HepG2 (cell line): ENCODE results near the gene MRPL38. TPM values are rescaled to one million over a fixed set of nuclear protein-coding genes. Genes with fewer than 3 reads are reported as not detected.

Experiments used
- ASH2L ChIP-seq: fragments of 300-600, 200-600 bp; sonication (generic); IDR thresholded peaks from 2 replicates; pipeline ENCODE4 v1.7.0; 2017; ENCODE audit warnings: low read depth, mild to moderate bottlenecking, moderate library complexity, mixed read lengths, low read length; ENCODE audit not compliant: insufficient read length
- CENPX ChIP-seq: sonication (generic); formaldehyde crosslinking; IDR thresholded peaks from 2 replicates; pipeline ENCODE4 v1.9.0; 2021; ENCODE audit warnings: mild to moderate bottlenecking, missing genetic modification reagents, moderate library complexity
- HNF4A ChIP-seq: sonication (generic); formaldehyde crosslinking; IDR thresholded peaks from 2 replicates; pipeline ENCODE4 v1.4.0; 2020; ENCODE audit warnings: missing genetic modification reagents
- KLF12 ChIP-seq: sonication (generic); formaldehyde crosslinking; IDR thresholded peaks from 2 replicates; pipeline ENCODE4 v1.4.0; 2020; ENCODE audit warnings: missing genetic modification reagents, borderline replicate concordance
- MIER3 ChIP-seq: IDR thresholded peaks from 2 replicates; pipeline ENCODE4 v1.6.1; 2016; ENCODE audit warnings: missing compliant biosample characterization, borderline replicate concordance
- NCOR1 ChIP-seq: fragments of 200-600 bp; sonication (generic); IDR thresholded peaks from 2 replicates; pipeline ENCODE4 v1.7.0; 2017; ENCODE audit warnings: antibody characterized with exemption, low read length, borderline replicate concordance
- NR2F6 ChIP-seq, 2 experiments: IDR thresholded peaks; 2 replicates each; pipeline ENCODE4 v1.6.1; 2016; ENCODE audit warnings: antibody characterized with exemption in 1 of 2, mild to moderate bottlenecking in 1 of 2
- REXO4 ChIP-seq: sonication (generic); formaldehyde crosslinking; IDR thresholded peaks from 2 replicates; pipeline ENCODE4 v1.8.0; 2022; ENCODE audit warnings: missing genetic modification reagents, mild to moderate bottlenecking, borderline replicate concordance
- SCMH1 ChIP-seq: sonication (generic); formaldehyde crosslinking; IDR thresholded peaks from 2 replicates; pipeline ENCODE4 v1.9.0; 2021; ENCODE audit warnings: missing genetic modification reagents, mild to moderate bottlenecking, borderline replicate concordance
- SKI ChIP-seq: fragments of 450-650 bp; IDR thresholded peaks from one replicate; pipeline ENCODE4 v1.6.1; 2018; ENCODE audit warnings: mild to moderate bottlenecking; ENCODE audit not compliant: partially characterized antibody
- SNAI1 ChIP-seq: sonication (generic); formaldehyde crosslinking; IDR thresholded peaks from 2 replicates; pipeline ENCODE4 v1.5.0; 2020; ENCODE audit warnings: mild to moderate bottlenecking, missing genetic modification reagents, borderline replicate concordance
- YEATS2 ChIP-seq: sonication (generic); formaldehyde crosslinking; IDR thresholded peaks from 2 replicates; pipeline ENCODE4 v1.4.0; 2020; ENCODE audit warnings: missing genetic modification reagents, borderline replicate concordance
- ZFP37 ChIP-seq: sonication (generic); formaldehyde crosslinking; IDR thresholded peaks from 2 replicates; pipeline ENCODE4 v1.4.0; 2020; ENCODE audit warnings: missing genetic modification reagents, borderline replicate concordance
- ZMAT3 ChIP-seq: sonication (generic); formaldehyde crosslinking; conservative IDR thresholded peaks from 2 replicates; pipeline ENCODE4 v1.7.0; 2021; ENCODE audit warnings: missing genetic modification reagents
- ZNF839 ChIP-seq: sonication (generic); formaldehyde crosslinking; IDR thresholded peaks from 2 replicates; pipeline ENCODE4 v1.4.0; 2020; ENCODE audit warnings: missing genetic modification reagents, mild to moderate bottlenecking, borderline replicate concordance
- polyA plus RNA-seq, 8 experiments: library from polyadenylated mRNA; depleted of rRNA in 3 of 8; stranded (reverse) in 7 of 8; unstranded in 1 of 8; fragments of >200 nt; fragmentation: Illumina TruSeq in 4 of 8; extraction: Trizol in 4 of 8; gene quantifications; 2 replicates each; pipeline versions ENCODE4 v1.2.1 to v1.2.3, GENCODE V29; 2011 to 2016; ENCODE audit warnings: low read depth in 4 of 8, missing spikeins in 1 of 8, mixed read lengths in 1 of 8; ENCODE audit not compliant: insufficient read depth in 1 of 8
- total RNA-seq, 5 experiments: library from RNA; depleted of rRNA; stranded (reverse); fragments of >200 nt; fragmentation: Illumina TruSeq; extraction: Trizol; gene quantifications; 2 replicates each; pipeline ENCODE4 v1.2.3, GENCODE V29; 2016; ENCODE audit warnings: low read depth in 1 of 5
- TF ChIP-seq, protein P1 (sequence below): sonication (generic); formaldehyde crosslinking; IDR thresholded peaks from 2 replicates; pipeline ENCODE4 v1.8.0; 2022; ENCODE audit warnings: low read depth, missing genetic modification reagents
- TF ChIP-seq, protein P2 (sequence below): sonication (generic); formaldehyde crosslinking; IDR thresholded peaks from 2 replicates; pipeline ENCODE4 v1.4.0; 2020; ENCODE audit warnings: missing genetic modification reagents
- TF ChIP-seq, protein P3 (sequence below): sonication (generic); formaldehyde crosslinking; IDR thresholded peaks from 2 replicates; pipeline ENCODE4 v1.4.0; 2020; ENCODE audit warnings: missing genetic modification reagents
- TF ChIP-seq, protein P4 (sequence below): IDR thresholded peaks from 2 replicates; pipeline ENCODE4 v1.6.1; 2016; ENCODE audit warnings: low read depth, control low read depth

Gene MRPL38
- total and polyA plus RNA-seq, 2 of the 13 experiments (the other 11 are each of a cell fraction or from before 2014, with no cell fraction given) = 83.7 to 125 TPM

DNA sequence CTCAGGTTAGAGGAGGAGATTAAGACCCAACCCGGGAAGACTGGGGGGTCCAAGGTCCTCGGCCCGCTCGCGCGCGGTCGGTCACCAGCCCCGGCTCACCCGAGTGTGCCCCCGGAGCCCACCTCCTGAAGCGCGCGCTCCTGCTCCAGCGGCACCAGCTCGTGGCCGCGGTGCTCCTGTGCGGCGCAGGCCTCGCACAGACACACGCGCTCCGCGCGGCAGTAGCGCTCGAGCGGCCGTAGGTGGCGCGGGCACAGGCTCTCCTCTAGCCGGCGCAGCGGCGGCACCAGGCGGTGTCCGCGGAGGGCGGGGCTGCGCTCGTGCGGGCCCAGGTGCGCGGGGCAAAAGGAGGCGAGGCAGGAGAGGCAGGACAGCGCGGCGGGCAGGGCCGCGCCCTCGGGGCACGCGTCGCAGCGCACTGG is 26.9 kb downstream of the MRPL38 start (continued):
- TF ChIP-seq, protein P1, sequence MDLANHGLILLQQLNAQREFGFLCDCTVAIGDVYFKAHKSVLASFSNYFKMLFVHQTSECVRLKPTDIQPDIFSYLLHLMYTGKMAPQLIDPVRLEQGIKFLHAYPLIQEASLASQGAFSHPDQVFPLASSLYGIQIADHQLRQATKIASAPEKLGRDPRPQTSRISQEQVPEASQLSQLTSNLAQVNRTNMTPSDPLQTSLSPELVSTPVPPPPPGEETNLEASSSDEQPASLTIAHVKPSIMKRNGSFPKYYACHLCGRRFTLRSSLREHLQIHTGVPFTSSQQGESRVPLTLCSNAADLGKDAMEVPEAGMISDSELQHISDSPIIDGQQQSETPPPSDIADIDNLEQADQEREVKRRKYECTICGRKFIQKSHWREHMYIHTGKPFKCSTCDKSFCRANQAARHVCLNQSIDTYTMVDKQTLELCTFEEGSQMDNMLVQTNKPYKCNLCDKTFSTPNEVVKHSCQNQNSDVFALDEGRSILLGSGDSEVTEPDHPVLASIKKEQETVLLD (CRISPR knock-in tag) = no peak; the same call in 1 of the 2 replicates
- TF ChIP-seq, protein P2, sequence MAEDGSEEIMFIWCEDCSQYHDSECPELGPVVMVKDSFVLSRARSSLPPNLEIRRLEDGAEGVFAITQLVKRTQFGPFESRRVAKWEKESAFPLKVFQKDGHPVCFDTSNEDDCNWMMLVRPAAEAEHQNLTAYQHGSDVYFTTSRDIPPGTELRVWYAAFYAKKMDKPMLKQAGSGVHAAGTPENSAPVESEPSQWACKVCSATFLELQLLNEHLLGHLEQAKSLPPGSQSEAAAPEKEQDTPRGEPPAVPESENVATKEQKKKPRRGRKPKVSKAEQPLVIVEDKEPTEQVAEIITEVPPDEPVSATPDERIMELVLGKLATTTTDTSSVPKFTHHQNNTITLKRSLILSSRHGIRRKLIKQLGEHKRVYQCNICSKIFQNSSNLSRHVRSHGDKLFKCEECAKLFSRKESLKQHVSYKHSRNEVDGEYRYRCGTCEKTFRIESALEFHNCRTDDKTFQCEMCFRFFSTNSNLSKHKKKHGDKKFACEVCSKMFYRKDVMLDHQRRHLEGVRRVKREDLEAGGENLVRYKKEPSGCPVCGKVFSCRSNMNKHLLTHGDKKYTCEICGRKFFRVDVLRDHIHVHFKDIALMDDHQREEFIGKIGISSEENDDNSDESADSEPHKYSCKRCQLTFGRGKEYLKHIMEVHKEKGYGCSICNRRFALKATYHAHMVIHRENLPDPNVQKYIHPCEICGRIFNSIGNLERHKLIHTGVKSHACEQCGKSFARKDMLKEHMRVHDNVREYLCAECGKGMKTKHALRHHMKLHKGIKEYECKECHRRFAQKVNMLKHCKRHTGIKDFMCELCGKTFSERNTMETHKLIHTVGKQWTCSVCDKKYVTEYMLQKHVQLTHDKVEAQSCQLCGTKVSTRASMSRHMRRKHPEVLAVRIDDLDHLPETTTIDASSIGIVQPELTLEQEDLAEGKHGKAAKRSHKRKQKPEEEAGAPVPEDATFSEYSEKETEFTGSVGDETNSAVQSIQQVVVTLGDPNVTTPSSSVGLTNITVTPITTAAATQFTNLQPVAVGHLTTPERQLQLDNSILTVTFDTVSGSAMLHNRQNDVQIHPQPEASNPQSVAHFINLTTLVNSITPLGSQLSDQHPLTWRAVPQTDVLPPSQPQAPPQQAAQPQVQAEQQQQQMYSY (CRISPR knock-in tag) = no peak; the same call in 1 of the 2 replicates
- TF ChIP-seq CENPX (CRISPR knock-in tag) = no peak
- TF ChIP-seq MIER3 (CRISPR knock-in tag) = no peak
- TF ChIP-seq, protein P3, sequence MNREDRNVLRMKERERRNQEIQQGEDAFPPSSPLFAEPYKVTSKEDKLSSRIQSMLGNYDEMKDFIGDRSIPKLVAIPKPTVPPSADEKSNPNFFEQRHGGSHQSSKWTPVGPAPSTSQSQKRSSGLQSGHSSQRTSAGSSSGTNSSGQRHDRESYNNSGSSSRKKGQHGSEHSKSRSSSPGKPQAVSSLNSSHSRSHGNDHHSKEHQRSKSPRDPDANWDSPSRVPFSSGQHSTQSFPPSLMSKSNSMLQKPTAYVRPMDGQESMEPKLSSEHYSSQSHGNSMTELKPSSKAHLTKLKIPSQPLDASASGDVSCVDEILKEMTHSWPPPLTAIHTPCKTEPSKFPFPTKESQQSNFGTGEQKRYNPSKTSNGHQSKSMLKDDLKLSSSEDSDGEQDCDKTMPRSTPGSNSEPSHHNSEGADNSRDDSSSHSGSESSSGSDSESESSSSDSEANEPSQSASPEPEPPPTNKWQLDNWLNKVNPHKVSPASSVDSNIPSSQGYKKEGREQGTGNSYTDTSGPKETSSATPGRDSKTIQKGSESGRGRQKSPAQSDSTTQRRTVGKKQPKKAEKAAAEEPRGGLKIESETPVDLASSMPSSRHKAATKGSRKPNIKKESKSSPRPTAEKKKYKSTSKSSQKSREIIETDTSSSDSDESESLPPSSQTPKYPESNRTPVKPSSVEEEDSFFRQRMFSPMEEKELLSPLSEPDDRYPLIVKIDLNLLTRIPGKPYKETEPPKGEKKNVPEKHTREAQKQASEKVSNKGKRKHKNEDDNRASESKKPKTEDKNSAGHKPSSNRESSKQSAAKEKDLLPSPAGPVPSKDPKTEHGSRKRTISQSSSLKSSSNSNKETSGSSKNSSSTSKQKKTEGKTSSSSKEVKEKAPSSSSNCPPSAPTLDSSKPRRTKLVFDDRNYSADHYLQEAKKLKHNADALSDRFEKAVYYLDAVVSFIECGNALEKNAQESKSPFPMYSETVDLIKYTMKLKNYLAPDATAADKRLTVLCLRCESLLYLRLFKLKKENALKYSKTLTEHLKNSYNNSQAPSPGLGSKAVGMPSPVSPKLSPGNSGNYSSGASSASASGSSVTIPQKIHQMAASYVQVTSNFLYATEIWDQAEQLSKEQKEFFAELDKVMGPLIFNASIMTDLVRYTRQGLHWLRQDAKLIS (CRISPR knock-in tag) = peak; percentile 23; the same call in 1 of the 2 replicates
- TF ChIP-seq NCOR1 = no peak; the same call in 1 of the 2 replicates
- no peak for TF ChIP-seq ZFP37 (CRISPR knock-in tag)
- no peak for TF ChIP-seq SKI
- TF ChIP-seq ASH2L = no peak
- TF ChIP-seq KLF12 (CRISPR knock-in tag) = peak; percentile 36; the same call in 1 of the 2 replicates
- no peak for TF ChIP-seq NR2F6 (IDR thresholded peaks at IDR 0.05)
- no peak; the same call in 1 of the 2 replicates for TF ChIP-seq NR2F6 (CRISPR knock-in tag; IDR thresholded peaks at IDR 0.05)
- 0 out of 2 replicates have a peak, but pooled peaks have one; percentile 31 for TF ChIP-seq HNF4A (CRISPR knock-in tag)
- no peak for TF ChIP-seq ZNF839
- no peak for TF ChIP-seq YEATS2 (CRISPR knock-in tag)
- TF ChIP-seq, protein P4, sequence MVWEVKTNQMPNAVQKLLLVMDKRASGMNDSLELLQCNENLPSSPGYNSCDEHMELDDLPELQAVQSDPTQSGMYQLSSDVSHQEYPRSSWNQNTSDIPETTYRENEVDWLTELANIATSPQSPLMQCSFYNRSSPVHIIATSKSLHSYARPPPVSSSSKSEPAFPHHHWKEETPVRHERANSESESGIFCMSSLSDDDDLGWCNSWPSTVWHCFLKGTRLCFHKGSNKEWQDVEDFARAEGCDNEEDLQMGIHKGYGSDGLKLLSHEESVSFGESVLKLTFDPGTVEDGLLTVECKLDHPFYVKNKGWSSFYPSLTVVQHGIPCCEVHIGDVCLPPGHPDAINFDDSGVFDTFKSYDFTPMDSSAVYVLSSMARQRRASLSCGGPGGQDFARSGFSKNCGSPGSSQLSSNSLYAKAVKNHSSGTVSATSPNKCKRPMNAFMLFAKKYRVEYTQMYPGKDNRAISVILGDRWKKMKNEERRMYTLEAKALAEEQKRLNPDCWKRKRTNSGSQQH = no peak; the same call in 1 of the 2 replicates
- TF ChIP-seq SCMH1 = no peak
- TF ChIP-seq ZMAT3 (CRISPR knock-in tag) = no peak; the same call in 1 of the 2 replicates
- no peak for TF ChIP-seq SNAI1 (CRISPR knock-in tag)
- no peak for TF ChIP-seq REXO4
